ENCODE measurements around the gene NALCN. TPM values are rescaled to one million over a fixed set of nuclear protein-coding genes. Genes with fewer than 3 reads are reported as not detected.

The NALCN gene
- total and polyA plus RNA-seq, 2 of the 8 experiments (the other 6 are each of a cell fraction or from before 2014, with no cell fraction given), result 0.26 to 0.54 TPM

- Histone ChIP-seq H3K9me3 (ENCODE audit: insufficient read depth in 2 of 2, low read depth in 1 of 2, low read length in 1 of 2) (peaks cover 0 to 5% of the 10 kb centered on the region in 2 experiments; a peak in 3 of 4 replicates), H2BK5ac (ENCODE audit: low read depth, low read length) (no peak overlapping the region), H3K56ac (replicated peaks; ENCODE audit: insufficient read length, low read depth, low read length) (no peak overlapping the region), H3K79me2 (ENCODE audit: control insufficient read depth in 1 of 2, insufficient read depth in 2 of 2, low read length in 2 of 2) (no peaks in the 10 kb centered on the region), H4K91ac (replicated peaks; ENCODE audit: insufficient read length, low read length) (no peak overlapping the region), H3K27me3 (replicated peaks in 1 of 4; ENCODE audit: control insufficient read depth in 3 of 4, extremely low read depth in 1 of 4, insufficient read depth in 3 of 4, low read length in 3 of 4) (no peaks in the 10 kb centered on the region), H3K18ac (ENCODE audit: extremely low read depth, low read length) (no peak overlapping the region), H2AK5ac (ENCODE audit: low read depth, low read length) (no peak overlapping the region), H2BK20ac (ENCODE audit: low read length) (no peak overlapping the region), H3K23me2 (ENCODE audit: low read depth, low read length) (no peaks in the 10 kb centered on the region), H3K4me1 (replicated peaks in 1 of 4; ENCODE audit: control insufficient read depth in 3 of 4, insufficient read depth in 4 of 4, low read length in 3 of 4) (no peaks in the 10 kb centered on the region), H3K4ac (replicated peaks; ENCODE audit: insufficient read length, low read depth, low read length) (no peak overlapping the region), H3K27ac (ENCODE audit: low read depth, low read length) (no peak overlapping the region), H3K4me2 (ENCODE audit: insufficient read depth in 1 of 2, low read depth in 2 of 2, low read length in 2 of 2) (no peak overlapping the region), H2AFZ (ENCODE audit: low read length) (no peak overlapping the region), H3K23ac (ENCODE audit: insufficient read length) (no peak overlapping the region), H4K8ac (ENCODE audit: extremely low read depth, insufficient read depth, low read length) (no peak overlapping the region), H3K9ac (replicated peaks in 1 of 4; ENCODE audit: extremely low read depth in 1 of 4, low read depth in 3 of 4, low read length in 3 of 4) (no peak overlapping the region), H3K36me3 (ENCODE audit: control insufficient read depth in 2 of 4, insufficient read depth in 4 of 4, low read length in 3 of 4) (no peaks in the 10 kb centered on the region), H2BK12ac (ENCODE audit: low read depth, low read length) (no peak overlapping the region), H4K5ac (ENCODE audit: insufficient read length, low read depth, low read length) (no peak overlapping the region), H3K79me1 (ENCODE audit: low read depth, low read length) (no peaks in the 10 kb centered on the region), H3K14ac (ENCODE audit: insufficient read length) (no peak overlapping the region), H3K4me3 (ENCODE audit: extremely low read depth in 1 of 4, insufficient read depth in 2 of 4, low read depth in 3 of 4, low read length in 4 of 4) (no peak overlapping the region), H4K20me1 (replicated peaks in 1 of 2; ENCODE audit: control insufficient read depth in 1 of 2, insufficient read depth in 2 of 2, low read length in 2 of 2) (no peaks in the 10 kb centered on the region), H2BK15ac (ENCODE audit: low read length) (no peak overlapping the region), H2BK120ac (replicated peaks; ENCODE audit: low read depth, low read length) (no peak overlapping the region)
- CTCF ChIA-PET (ENCODE audit: partially characterized antibody), result interaction anchor here (0.6 to 2.9 kb wide), 7 partner anchors 12 to 60 kb away, joined by 3 to 20 read pairs (median 3); no protein-coding TSS in a partner anchor
- POLR2A ChIA-PET (ENCODE audit: partially characterized antibody), result no interaction called here
- 55% methylated on average over 2 of the region's 2 CpGs; no CpG with 5 or more reads in 1 of the 2 experiments for WGBS, 2 experiments (ENCODE audit: extremely low coverage in 1 of 2, insufficient coverage in 1 of 2, insufficient read length in 1 of 2, insufficient replicate concordance in 2 of 2, low coverage in 1 of 2, low lambda C conversion rate in 2 of 2, missing lambda C conversion rate in 1 of 2)
- TF ChIP-seq SP1 (IDR thresholded peaks at IDR 0.05; ENCODE audit: low read depth, low read length), result no peak
- TF ChIP-seq USF2 (IDR thresholded peaks at IDR 0.05; ENCODE audit: low read length), result no peak
- no peak for TF ChIP-seq EP300 (IDR thresholded peaks at IDR 0.05; ENCODE audit: borderline replicate concordance in 1 of 2, low read depth in 2 of 2, low read length in 2 of 2)
- no peak for TF ChIP-seq ATF3 (IDR thresholded peaks at IDR 0.05; ENCODE audit: insufficient read depth, low read depth, low read length)
- no peak for DNase-seq (ENCODE audit: low read depth in 1 of 2, low spot score in 2 of 2)
- FAIRE-seq, result no peak
These were observed 246.0 kb downstream of the NALCN start for GRCh38 chr13:101170306-101170705.

Data from H1 (cell line).